Stimulated activated CD4-positive, alpha-beta T cell treated with anti-CD3 and anti-CD28 coated beads, Interleukin-12 subunit alpha, Interleukin-12 subunit beta, amount 100 ng/mL, for 48 hours (primary cell): ENCODE results near the gene C7orf33.
"Not testable (repeated sequence)": the region's sequence is repeated elsewhere in the genome, so short reads cannot be mapped to it uniquely, and the experiment has no call there.

ENCODE experiments used
- DNase-seq, 3 donors: peaks; one replicate each; pipeline ENCODE4 v3.0.0-alpha.2; 2020; ENCODE audit warnings: low read depth in 2 of 3, low spot score in 1 of 3

Gene C7orf33

GRCh38 chr7:148579366-148579765, 11.2 kb upstream of the C7orf33 start:
- DNase-seq, result no peak

- no peak for DNase-seq
Observed at GRCh38 chr7:148580446-148580845, 10.1 kb upstream of the C7orf33 start.

GRCh38 chr7:148581624-148582023, 8.9 kb upstream of the C7orf33 start:
- DNase-seq, result no peak

GRCh38 chr7:148584154-148584827, 6.3 kb upstream of the C7orf33 start:
- DNase-seq, result no peak

- no peak for DNase-seq
Observed at GRCh38 chr7:148585399-148585798, 5.2 kb upstream of the C7orf33 start.

DNA sequence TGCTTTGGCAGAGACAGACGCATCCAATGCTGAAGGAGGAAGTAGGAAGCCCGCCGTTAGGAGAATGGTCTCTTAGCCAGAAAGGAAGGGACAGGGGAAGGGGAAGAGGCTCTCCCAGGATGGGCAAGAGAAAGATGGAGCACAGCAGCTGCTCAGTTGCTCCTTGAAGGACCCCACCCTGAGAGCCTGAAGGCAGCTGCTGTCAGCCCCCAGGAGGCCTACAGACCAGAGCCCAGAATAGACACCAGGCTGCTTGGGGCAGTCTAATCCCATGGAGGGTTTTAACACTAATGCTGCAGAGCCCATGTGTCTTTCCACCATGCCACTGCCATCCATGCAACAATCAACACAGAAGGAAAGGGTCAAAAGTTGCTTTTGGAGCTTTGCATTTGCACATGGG, 3.5 kb upstream of the C7orf33 start:
- no peak for DNase-seq

DNA sequence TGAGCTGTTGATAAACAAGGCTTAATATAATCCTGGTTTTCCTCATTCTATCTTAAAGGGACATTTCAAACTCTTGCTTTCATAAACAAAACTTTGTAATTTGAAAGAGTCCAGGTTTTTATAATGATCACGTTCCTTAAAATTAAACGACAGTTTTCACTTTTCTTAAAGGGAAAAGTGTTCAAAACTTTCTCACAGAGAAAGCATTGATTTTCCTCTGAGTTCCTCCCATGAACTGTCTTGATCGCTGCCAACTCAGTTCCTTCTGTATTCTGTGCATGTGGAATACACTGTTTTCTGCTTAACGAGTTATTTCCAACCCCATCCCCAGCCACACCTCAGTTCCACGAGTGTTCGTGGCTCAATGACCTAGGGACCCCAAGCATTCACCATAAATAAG, 2.4 kb upstream of the C7orf33 start:
- DNase-seq, result no peak

DNA sequence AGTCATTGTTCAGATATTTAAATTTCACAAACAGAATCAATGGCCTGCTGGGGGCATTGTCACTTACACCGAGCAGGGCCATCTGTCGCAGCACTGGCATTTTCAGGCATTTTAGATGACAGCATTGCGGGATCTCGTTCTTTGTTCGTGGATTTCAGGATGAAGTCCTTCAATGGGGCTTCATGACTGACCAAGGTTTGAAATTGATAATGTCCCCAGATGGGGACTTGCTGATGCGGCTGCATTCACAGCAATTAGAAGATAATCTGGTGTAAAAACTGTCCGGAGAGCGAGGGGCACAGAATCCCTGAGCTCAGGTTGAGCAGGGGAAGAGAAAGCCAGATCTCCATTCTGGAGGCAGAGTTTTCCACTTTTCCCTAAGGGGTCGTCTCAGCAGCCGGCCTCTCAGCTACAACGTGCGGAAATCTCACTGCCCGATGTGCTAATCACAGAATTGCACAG, 1.9 kb upstream of the C7orf33 start:
- DNase-seq, result no peak

GRCh38 chr7:148589640-148590039, 926 bp upstream of the C7orf33 start:
- DNase-seq, result no peak

DNA sequence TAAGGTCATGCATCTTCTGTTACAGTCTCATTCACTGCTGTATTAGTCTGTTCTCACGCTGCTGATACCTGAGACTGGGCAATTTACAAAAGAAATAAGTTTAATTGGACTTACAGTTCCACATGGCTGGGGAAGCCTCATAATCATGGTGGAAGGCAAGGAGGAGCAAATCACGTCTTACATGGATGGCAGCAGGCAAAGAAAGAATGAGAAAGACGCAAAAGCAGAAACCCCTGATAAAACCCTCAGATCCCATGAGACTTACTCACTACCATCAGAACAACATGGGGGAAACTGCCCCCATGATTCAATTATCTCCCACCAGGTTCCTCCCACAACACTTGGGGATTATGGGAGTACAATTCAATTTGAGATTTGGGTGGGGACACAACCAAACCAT, 5.8 kb downstream of the C7orf33 start:
- not testable (repeated sequence) for DNase-seq

- no peak for DNase-seq
Observed at GRCh38 chr7:148598351-148598750, 7.8 kb downstream of the C7orf33 start.

GRCh38 chr7:148605350-148605749, 14.8 kb downstream of the C7orf33 start:
- DNase-seq, result no peak

- no peak for DNase-seq
Observed at GRCh38 chr7:148607151-148607661, 16.6 kb downstream of the C7orf33 start.

GRCh38 chr7:148609045-148609725, 18.6 kb downstream of the C7orf33 start:
- no peak for DNase-seq

DNA sequence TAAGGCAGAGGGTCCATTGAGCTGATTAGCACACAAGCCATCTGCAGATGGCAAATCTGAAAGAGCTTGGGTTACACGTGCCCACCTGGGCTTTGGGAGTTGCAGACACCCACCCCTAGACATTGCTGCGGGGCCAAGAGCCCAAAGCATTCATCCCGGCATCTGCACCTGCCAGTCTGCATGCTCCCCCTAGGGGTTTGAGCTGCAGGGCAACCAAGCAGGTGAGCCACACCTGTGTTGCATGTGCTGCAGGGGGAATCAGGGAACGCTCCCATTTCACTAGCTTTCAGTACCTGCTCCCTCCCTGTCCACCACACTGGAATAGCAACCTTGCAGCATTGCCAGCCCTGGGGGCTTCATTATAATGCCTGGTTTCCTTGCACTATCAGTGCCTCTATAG, 21.1 kb downstream of the C7orf33 start:
- no peak for DNase-seq

GRCh38 chr7:148615085-148615730, 24.6 kb downstream of the C7orf33 start:
- no peak for DNase-seq

GRCh38 chr7:148620749-148621359, 30.3 kb downstream of the C7orf33 start:
- DNase-seq, result no peak

DNA sequence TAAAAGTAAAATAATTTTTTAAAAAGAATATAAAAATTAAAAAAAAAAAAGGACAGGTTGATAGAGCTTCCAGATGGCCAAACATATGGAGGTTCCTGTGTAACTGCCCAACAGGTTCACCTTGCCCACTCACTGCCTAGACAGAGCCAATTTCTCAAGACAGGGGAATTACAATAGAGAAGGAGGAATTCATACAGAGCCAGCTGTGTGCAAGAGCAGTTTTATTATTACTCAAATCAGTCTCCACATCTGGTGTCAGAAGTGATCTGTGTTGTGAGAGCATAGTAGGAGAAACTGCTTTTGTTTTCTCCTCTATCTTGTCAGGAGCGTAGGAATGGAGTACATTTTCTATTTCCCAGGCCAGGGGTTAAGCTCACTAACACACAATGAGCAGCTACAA, 31.0 kb downstream of the C7orf33 start:
- no peak for DNase-seq

DNA sequence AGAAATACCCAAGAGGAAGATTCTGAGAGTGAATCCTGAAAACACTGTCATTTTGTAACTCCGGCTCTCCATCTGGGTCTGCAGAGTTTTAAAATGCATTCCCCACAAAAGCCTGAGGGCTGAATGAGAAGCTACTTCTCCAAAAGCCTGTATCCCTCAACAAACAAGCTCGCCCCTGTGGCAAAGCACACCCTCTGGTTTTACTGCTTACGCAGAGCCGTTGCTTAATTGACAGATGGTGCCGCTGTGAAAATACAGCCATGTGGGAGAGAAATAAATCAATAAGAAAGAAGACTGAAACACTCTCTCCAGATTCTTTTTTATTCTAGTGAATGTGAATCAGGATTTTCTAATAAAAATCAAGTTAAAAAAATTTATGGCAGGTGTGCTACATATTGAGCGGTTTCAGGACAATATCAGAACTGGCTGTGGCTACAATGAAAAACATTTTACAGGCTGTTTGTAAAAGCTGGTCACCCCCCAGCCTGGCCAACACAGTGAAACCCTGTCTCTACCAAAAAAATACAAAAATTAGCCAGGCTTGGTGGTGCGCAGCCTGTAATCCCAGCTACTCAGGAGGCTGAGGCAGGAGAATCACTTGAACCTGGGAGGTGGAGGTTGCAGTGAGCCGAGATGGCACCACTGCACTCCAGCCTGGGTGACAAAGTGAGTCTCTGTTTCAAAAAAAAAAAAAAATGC, 32.5 kb downstream of the C7orf33 start:
- DNase-seq, result no peak

GRCh38 chr7:148623586-148624282, 33.2 kb downstream of the C7orf33 start:
- no peak for DNase-seq
